OCI-LY7 (cell line): ENCODE data around the gene DACT3. TPM values are rescaled to one million over a fixed set of nuclear protein-coding genes. Genes with fewer than 3 reads are reported as not detected.

Experiments
- BruUV-seq: library from RNA; stranded (reverse); fragments of 400-500 nt; replicated peaks from 2 replicates; lab custom pipeline; 2021; lab: Mats Ljungman, UMichigan
- CTCF ChIA-PET: fragments of 300-600 bp; sonication (Branson Sonifier 250); formaldehyde crosslinking; loops from one replicate; lab custom pipeline; 2022; ENCODE audit warnings: antibody characterized with exemption; ENCODE audit not compliant: unreplicated experiment; lab: Charles Lee
- POLR2A ChIA-PET: fragments of 300-600 bp; sonication (Branson Sonifier 250); formaldehyde crosslinking; loops from one replicate; lab custom pipeline; 2022; ENCODE audit warnings: antibody characterized with exemption; lab: Charles Lee
- DNase-seq: peaks from one replicate; pipeline ENCODE4 v3.0.0-alpha.2; 2015; ENCODE audit warnings: low spot score
- H2AFZ ChIP-seq: fragments of 200-600 bp; sonication (generic), shearing (Covaris generic); 2 replicates; pipeline ENCODE4 v1.6.1; 2014; ENCODE audit warnings: mild to moderate bottlenecking, antibody characterized with exemption, low read length, moderate library complexity
- H3K27ac ChIP-seq: fragments of 200-600 bp; sonication (generic); 2 replicates; pipeline ENCODE4 v1.5.1; 2014; ENCODE audit warnings: mixed run types, low read depth, mild to moderate bottlenecking, moderate library complexity, low read length, inconsistent platforms; ENCODE audit not compliant: poor library complexity, severe bottlenecking
- H3K36me3 ChIP-seq: fragments of 200-600 bp; sonication (generic); 2 replicates; pipeline ENCODE4 v1.6.1; 2014; ENCODE audit warnings: mild to moderate bottlenecking, antibody characterized with exemption, low read length, moderate library complexity, mixed read lengths; ENCODE audit not compliant: insufficient read depth
- H3K4me1 ChIP-seq: fragments of 200-600 bp; sonication (generic); 2 replicates; pipeline ENCODE4 v1.5.1; 2014; ENCODE audit warnings: mild to moderate bottlenecking, low read length; ENCODE audit not compliant: insufficient read depth, poor library complexity, severe bottlenecking
- H3K4me2 ChIP-seq: fragments of 200-600 bp; sonication (generic); 2 replicates; pipeline ENCODE4 v1.6.1; 2014; ENCODE audit warnings: mild to moderate bottlenecking, low read length
- H3K4me3 ChIP-seq: fragments of 200-600 bp; sonication (generic); 2 replicates; pipeline ENCODE4 v1.5.1; 2014; ENCODE audit warnings: mild to moderate bottlenecking, low read depth, low read length; ENCODE audit not compliant: poor library complexity, severe bottlenecking
- H3K79me2 ChIP-seq: fragments of 200-600 bp; sonication (generic); 2 replicates; pipeline ENCODE4 v1.6.1; 2016; ENCODE audit warnings: low read depth, mild to moderate bottlenecking, low read length, moderate library complexity, mixed read lengths; ENCODE audit not compliant: insufficient read depth
- H3K9me2 ChIP-seq: fragments of 200-600 bp; sonication (generic); 2 replicates; pipeline ENCODE4 v1.6.1; 2016; ENCODE audit warnings: mild to moderate bottlenecking, low read length, mixed read lengths; ENCODE audit not compliant: insufficient read depth
- H3K9me3 ChIP-seq: fragments of 200-600 bp; sonication (generic); 2 replicates; pipeline ENCODE4 v1.6.1; 2014; ENCODE audit warnings: mild to moderate bottlenecking, mixed run types, low read length, mixed read lengths
- H4K20me1 ChIP-seq: fragments of 200-600 bp; sonication (generic); 2 replicates; pipeline ENCODE4 v1.6.1; 2014; ENCODE audit warnings: mild to moderate bottlenecking, antibody characterized with exemption, low read length, moderate library complexity, mixed read lengths; ENCODE audit not compliant: insufficient read depth
- CTCF ChIP-seq: fragments of 200-600 bp; sonication (generic); conservative IDR thresholded peaks from 2 replicates; pipeline ENCODE4 v1.5.1; 2014; ENCODE audit warnings: mild to moderate bottlenecking, antibody characterized with exemption, low read length, moderate library complexity, mixed read lengths
- EZH2phosphoT487 ChIP-seq: fragments of 200-600 bp; sonication (generic); IDR thresholded peaks from 2 replicates; pipeline ENCODE4 v1.6.1; 2018; ENCODE audit warnings: low read depth, borderline replicate concordance, mild to moderate bottlenecking, mixed run types, antibody characterized with exemption, low read length, moderate library complexity, mixed read lengths
- intact Hi-C: fragments of 100-400 bp; cut with micrococcal nuclease; formaldehyde crosslinking; loops from one replicate; pipeline ENCODE4 v1.10.0; 2022; ENCODE audit not compliant: unreplicated experiment
- total RNA-seq, 2 experiments: library from RNA; depleted of rRNA in 1 of 2; stranded (reverse); fragments of >200 nt in 1 of 2; shearing (Covaris generic) in 1 of 2; gene quantifications; 2 replicates each; pipeline ENCODE4 v1.2.3, GENCODE V29; 2014 to 2022

Gene DACT3
- total RNA-seq, 2 experiments from 2014 or later, result 0.44 TPM; not detected in 1

- CTCF ChIA-PET, result no interaction called here
- DNase-seq, result no peak
- H3K9me3 ChIP-seq, result no peaks in the 10 kb centered on the region
- H3K79me2 ChIP-seq, result no peaks in the 10 kb centered on the region
- no peak overlapping the region for H2AFZ ChIP-seq
- TF ChIP-seq CTCF, result no peak
- TF ChIP-seq EZH2phosphoT487, result no peak
- H3K9me2 ChIP-seq, result no peaks in the 10 kb centered on the region
- POLR2A ChIA-PET, result no interaction called here
- H4K20me1 ChIP-seq, result no peaks in the 10 kb centered on the region
- no peak overlapping the region for H3K4me3 ChIP-seq
- intact Hi-C loops, result no loop called here
- H3K36me3 ChIP-seq, result no peaks in the 10 kb centered on the region
- no peaks in the 10 kb centered on the region for H3K4me1 ChIP-seq
- no peak overlapping the region for H3K27ac ChIP-seq
- H3K4me2 ChIP-seq, result no peak overlapping the region
- no TSS peak for BruUV-seq
Measured at GRCh38 chr19:46648961-46649960, 11.7 kb downstream of the DACT3 start.

GRCh38 chr19:46648060-46648960, 12.7 kb downstream of the DACT3 start:
- DNase-seq, result no peak
- H3K4me2 ChIP-seq, result no peak overlapping the region
- no peaks in the 10 kb centered on the region for H3K36me3 ChIP-seq
- H3K79me2 ChIP-seq, result no peaks in the 10 kb centered on the region
- no peak overlapping the region for H3K27ac ChIP-seq
- no peaks in the 10 kb centered on the region for H4K20me1 ChIP-seq
- ChIA-PET POLR2A (no interaction called here), CTCF (no interaction called here)
- TF ChIP-seq CTCF (no peak), EZH2phosphoT487 (no peak)
- no peaks in the 10 kb centered on the region for H3K9me2 ChIP-seq
- no peaks in the 10 kb centered on the region for H3K9me3 ChIP-seq
- BruUV-seq, result no TSS peak
- H2AFZ ChIP-seq, result no peak overlapping the region
- intact Hi-C loops, result no loop called here
- H3K4me1 ChIP-seq, result no peaks in the 10 kb centered on the region
- H3K4me3 ChIP-seq, result no peak overlapping the region
